Measurements from ENCODE around the gene ZFYVE27. TPM values are rescaled to one million over a fixed set of nuclear protein-coding genes. Genes with fewer than 3 reads are reported as not detected.

ZFYVE27 gene
- polyA plus RNA-seq, 1 donor from 2014 or later: 135 TPM

- H2AFZ ChIP-seq (ENCODE audit: low read depth, low read length): no peak overlapping the region
- H3K27ac ChIP-seq (ENCODE audit: low read length): no peak overlapping the region
- no peaks in the 10 kb centered on the region for H3K9me3 ChIP-seq (ENCODE audit: low read length)
- no peak overlapping the region for H3K4me3 ChIP-seq (ENCODE audit: low read length)
- H3K4me2 ChIP-seq (ENCODE audit: low read length): no peak overlapping the region
- no peak overlapping the region for H3K9ac ChIP-seq (ENCODE audit: low read length)
- H3F3A ChIP-seq (ENCODE audit: insufficient read depth, low read length, poor library complexity, severe bottlenecking): no peaks in the 10 kb centered on the region
- H3K36me3 ChIP-seq (ENCODE audit: insufficient read depth, low read length): no peaks in the 10 kb centered on the region
- H3K79me2 ChIP-seq (replicated peaks; ENCODE audit: insufficient read depth, low read length): no peaks in the 10 kb centered on the region
- no peaks in the 10 kb centered on the region for H4K20me1 ChIP-seq (ENCODE audit: insufficient read depth)
- peaks cover 40% of the 10 kb centered on the region for H3K27me3 ChIP-seq (ENCODE audit: insufficient read depth, low read depth, low read length)
- TF ChIP-seq TAF1 (IDR thresholded peaks at IDR 0.05; ENCODE audit: low read depth) (no peak), POLR2AphosphoS5 (IDR thresholded peaks at IDR 0.05) (no peak), EZH2 (IDR thresholded peaks at IDR 0.05; ENCODE audit: borderline replicate concordance, insufficient read depth, low read length, poor library complexity, severe bottlenecking) (no peak), RAD21 (conservative IDR thresholded peaks at IDR 0.05) (no peak), MXI1 (conservative IDR thresholded peaks at IDR 0.05; ENCODE audit: poor library complexity, severe bottlenecking) (no peak), REST (IDR thresholded peaks at IDR 0.05; ENCODE audit: borderline replicate concordance) (no peak), CTCF (IDR thresholded peaks at IDR 0.05; ENCODE audit: poor library complexity, severe bottlenecking) (no peak), EP300 (conservative IDR thresholded peaks at IDR 0.05; ENCODE audit: poor library complexity, severe bottlenecking) (no peak), SMC3 (conservative IDR thresholded peaks at IDR 0.05; ENCODE audit: poor library complexity) (no peak)
- no peaks in the 10 kb centered on the region for H3K9me2 ChIP-seq (ENCODE audit: insufficient read depth, low read length)
Observed at GRCh38 chr10:97774811-97775294, 37.9 kb downstream of the ZFYVE27 start.

- no peaks in the 10 kb centered on the region for H3K9me3 ChIP-seq (ENCODE audit: low read length)
- no peak overlapping the region for H3K27ac ChIP-seq (ENCODE audit: low read length)
- H2AFZ ChIP-seq (ENCODE audit: low read depth, low read length): no peak overlapping the region
- peaks cover 19% of the 10 kb centered on the region for H3K27me3 ChIP-seq (ENCODE audit: insufficient read depth, low read depth, low read length)
- no peaks in the 10 kb centered on the region for H3K9me2 ChIP-seq (ENCODE audit: insufficient read depth, low read length)
- H3K79me2 ChIP-seq (replicated peaks; ENCODE audit: insufficient read depth, low read length): no peaks in the 10 kb centered on the region
- H3F3A ChIP-seq (ENCODE audit: insufficient read depth, low read length, poor library complexity, severe bottlenecking): no peaks in the 10 kb centered on the region
- no peak overlapping the region for H3K9ac ChIP-seq (ENCODE audit: low read length)
- H3K36me3 ChIP-seq (ENCODE audit: insufficient read depth, low read length): no peaks in the 10 kb centered on the region
- TF ChIP-seq REST (IDR thresholded peaks at IDR 0.05; ENCODE audit: borderline replicate concordance): no peak
- TF ChIP-seq EZH2 (IDR thresholded peaks at IDR 0.05; ENCODE audit: borderline replicate concordance, insufficient read depth, low read length, poor library complexity, severe bottlenecking): no peak
- no peak for TF ChIP-seq POLR2AphosphoS5 (IDR thresholded peaks at IDR 0.05)
- TF ChIP-seq EP300 (conservative IDR thresholded peaks at IDR 0.05; ENCODE audit: poor library complexity, severe bottlenecking): no peak
- TF ChIP-seq RAD21 (conservative IDR thresholded peaks at IDR 0.05): no peak
- TF ChIP-seq TAF1 (IDR thresholded peaks at IDR 0.05; ENCODE audit: low read depth): no peak
- TF ChIP-seq CTCF (IDR thresholded peaks at IDR 0.05; ENCODE audit: poor library complexity, severe bottlenecking): no peak
- TF ChIP-seq MXI1 (conservative IDR thresholded peaks at IDR 0.05; ENCODE audit: poor library complexity, severe bottlenecking): no peak
- TF ChIP-seq SMC3 (conservative IDR thresholded peaks at IDR 0.05; ENCODE audit: poor library complexity): no peak
- H3K4me2 ChIP-seq (ENCODE audit: low read length): no peak overlapping the region
- no peak overlapping the region for H3K4me3 ChIP-seq (ENCODE audit: low read length)
- no peaks in the 10 kb centered on the region for H4K20me1 ChIP-seq (ENCODE audit: insufficient read depth)
Observed at GRCh38 chr10:97777143-97777542, 40.2 kb downstream of the ZFYVE27 start.

All from neural cell (in vitro differentiated cells).